GM19467 (cell line): Measurements from ENCODE around the gene LRRC10B.

Experiments used
- ATAC-seq: cut with Tn5 transposase; IDR thresholded peaks from one replicate; pipeline ENCODE4 v1.9.1; 2021; ENCODE audit warnings: mild to moderate bottlenecking, moderate library complexity; ENCODE audit not compliant: unreplicated experiment

LRRC10B gene

DNA sequence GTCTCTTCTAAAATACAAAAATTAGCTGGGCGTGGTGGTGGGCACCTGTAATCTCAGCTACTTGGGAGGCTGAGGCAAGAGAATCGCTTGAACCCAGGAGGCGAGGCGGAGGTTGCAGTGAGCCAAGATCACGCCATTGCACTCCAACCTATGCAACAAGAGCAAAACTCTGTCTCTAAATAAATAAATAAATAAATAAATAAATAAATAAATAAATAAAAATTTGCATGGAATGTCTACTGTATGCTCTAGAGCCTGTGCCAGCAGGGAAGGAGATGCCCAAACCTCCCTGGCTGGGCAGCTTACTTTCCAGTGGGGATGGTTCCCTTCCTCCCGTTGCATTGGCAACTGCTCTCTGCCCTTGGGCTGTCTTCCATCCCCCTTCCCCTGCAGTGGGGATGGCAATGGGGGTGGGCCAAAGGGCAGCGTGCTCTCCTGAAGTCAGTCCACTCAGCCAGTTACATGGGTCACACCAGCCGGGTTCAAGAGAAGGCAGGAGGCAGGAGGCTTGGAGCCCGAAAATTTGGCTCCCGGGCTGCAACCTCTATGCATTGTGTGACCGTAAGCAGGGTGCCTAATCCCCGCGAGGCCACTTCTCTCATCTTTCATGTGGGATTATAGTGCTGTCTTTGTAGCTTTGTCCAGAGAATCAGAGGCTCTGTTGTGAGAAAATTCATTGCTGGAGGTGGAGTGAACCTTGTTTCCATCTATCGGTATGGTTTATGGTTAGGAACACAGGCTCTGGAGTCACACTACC is 1.4 kb upstream of the LRRC10B start:
- ATAC-seq, result no peak

DNA sequence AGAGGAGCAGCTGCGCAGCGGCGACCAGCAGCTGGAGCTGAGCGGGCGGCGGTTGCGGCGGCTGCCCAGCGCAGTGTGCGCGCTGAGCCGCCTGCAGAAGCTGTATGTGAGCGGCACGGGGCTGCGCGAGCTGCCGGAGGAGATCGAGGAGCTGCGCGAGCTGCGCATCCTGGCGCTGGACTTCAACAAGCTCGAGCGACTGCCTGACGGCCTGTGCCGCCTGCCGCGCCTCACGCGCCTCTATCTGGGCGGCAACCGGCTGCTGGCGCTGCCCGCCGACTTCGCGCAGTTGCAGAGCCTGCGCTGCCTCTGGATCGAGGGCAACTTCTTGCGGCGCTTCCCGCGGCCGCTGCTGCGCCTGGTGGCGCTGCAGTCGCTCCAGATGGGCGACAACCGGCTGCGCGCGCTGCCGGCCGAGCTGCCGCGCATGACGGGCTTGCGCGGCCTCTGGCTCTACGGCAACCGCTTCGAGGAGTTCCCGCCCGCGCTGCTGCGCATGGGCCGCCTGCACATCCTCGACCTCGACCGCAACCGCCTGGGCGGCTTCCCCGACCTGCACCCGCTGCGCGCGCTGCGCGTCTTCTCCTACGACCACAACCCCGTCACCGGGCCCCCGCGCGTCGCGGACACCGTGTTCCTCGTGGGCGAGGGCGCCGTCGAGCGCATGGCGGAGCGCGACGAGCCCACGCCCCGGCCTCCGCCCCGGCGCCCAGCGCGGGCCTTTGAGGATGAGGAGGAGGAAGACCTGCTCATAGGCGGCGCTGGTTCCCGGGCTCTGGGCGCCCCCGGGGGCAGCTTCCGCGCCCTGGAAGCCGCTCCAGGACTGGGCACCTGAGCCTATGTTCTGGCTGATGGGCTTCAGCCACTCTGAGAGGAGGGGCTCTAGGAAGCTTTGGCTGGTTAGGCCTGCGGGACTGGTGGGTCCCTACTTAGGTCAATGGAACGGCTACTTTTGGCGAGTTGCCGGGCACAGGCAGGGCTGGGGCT is 787 bp downstream of the LRRC10B start:
- peak; percentile 80 for ATAC-seq

DNA sequence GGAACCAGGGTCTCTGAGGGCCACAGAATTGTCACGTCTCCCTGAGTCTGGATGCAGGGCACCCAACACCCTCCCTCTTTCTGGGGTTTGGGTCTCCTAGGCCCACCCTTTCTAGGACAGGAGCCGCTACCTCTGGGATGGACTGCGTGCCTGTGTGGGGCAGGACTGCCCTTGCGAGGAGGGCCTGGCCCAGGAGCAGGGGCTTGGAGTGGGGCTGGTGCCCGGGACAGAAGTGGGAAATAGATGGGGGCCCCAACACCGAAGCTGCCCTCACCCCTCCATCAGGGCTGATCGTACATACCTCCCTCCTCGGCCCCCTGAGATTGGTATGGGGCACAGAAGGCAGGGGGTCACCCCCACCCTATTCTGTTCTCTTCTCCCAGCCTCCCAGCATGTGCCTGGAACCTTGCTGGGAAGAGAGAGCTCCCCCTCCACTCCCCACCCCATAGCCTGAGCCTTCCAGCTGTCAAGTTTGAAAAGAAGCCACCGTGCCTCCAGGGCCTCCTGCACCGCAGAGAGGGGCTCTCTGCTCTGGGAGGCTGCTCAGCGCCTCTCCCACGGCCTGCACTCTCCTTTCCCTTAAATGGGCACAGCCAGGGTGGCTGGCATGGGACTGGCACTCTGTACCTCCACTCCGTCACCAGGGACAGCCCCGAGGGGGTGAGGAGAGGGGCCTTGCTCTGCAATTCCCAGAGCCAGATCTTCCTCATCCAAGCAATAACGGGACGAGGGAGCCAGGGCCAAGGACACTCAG is 1.8 kb downstream of the LRRC10B start:
- no peak for ATAC-seq

DNA sequence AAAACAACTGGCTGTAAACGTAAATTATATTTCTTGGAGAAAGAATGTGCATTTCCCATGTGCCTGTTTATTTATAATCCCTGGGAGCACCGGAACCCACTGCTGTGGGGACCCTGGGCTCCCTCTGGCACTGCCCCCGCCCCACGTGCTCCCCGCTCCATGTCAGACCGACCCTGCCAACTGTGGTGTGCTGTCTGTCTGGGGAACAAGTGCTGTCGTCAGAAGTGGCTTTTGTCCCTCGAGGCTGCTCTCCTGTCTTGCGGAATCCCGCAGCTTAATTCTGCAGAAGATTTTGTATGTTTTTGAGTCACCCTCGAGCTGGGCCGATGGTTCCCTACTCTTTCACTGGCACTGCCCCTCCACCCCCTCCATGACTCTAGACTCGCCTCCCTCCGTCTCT is 2.4 kb downstream of the LRRC10B start:
- ATAC-seq, result no peak

DNA sequence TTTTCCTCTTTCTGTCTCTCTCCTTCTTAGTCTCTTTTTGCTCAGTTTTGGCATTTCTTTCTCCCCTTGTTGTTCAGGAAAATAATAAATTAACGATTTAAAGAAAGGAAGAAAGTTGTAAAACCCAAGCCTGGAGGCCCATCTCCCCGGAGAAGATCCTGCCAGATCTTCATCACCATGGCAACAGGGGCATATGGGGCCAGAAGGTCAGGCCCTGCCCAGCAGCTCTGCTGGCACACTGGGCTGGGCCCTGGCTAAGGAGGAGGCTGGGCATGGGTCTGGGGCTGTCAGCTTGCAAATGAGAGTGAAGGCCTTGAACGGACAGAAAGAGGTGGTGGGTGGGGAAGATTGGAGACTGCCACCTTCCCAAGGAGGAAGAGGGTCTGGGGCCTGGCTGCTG is 2.8 kb downstream of the LRRC10B start:
- no peak for ATAC-seq

DNA sequence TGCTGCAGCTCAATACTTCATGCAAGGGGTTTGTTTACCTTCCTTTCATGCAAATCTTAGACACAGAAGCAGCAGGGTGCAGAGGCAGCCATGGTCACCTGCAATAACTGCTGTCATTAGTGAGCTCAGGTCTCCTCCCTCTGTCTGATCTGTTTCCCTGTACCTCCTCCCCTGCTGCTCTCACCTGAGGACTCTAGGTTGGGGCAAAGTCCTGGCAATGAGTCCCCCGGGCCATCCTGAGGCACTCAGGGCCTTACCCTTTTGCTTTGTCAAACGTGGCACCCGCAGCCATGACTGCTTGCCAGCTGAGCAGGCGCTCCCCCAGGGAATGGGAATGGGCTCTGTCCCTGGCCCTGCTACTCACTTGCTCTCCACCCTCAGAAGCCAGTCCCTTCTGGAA is 3.9 kb downstream of the LRRC10B start:
- ATAC-seq, result no peak

DNA sequence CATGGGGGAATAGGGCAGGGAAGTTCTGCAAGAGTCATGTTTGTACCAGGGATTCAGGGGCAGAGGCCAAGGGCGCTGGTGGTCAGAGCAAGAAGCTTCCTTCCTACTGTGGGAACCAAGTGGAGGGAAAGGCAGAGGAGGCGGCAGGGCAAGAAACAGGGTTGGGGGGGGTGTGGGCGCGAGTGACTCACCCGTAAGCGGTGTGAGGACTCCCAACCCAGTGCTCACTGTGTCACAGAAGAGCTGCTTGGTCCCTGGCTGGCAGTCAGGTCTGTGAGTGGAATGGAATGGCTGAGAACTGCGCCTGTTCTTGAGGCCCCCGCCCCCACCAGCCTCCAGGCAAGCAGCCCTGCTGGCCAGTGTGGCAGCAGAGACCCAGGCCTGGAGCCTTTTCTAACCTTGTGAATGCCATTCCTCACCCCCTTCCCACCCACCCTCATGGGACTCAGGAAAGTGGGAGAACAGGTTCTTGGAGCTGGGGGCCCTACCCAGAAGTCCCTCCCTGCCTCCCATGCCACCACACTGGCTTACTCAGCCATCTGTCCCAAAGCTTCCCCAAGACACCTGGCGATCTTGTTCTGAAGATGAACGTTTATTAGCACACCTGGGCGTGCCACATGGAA is 4.7 kb downstream of the LRRC10B start:
- no peak for ATAC-seq

DNA sequence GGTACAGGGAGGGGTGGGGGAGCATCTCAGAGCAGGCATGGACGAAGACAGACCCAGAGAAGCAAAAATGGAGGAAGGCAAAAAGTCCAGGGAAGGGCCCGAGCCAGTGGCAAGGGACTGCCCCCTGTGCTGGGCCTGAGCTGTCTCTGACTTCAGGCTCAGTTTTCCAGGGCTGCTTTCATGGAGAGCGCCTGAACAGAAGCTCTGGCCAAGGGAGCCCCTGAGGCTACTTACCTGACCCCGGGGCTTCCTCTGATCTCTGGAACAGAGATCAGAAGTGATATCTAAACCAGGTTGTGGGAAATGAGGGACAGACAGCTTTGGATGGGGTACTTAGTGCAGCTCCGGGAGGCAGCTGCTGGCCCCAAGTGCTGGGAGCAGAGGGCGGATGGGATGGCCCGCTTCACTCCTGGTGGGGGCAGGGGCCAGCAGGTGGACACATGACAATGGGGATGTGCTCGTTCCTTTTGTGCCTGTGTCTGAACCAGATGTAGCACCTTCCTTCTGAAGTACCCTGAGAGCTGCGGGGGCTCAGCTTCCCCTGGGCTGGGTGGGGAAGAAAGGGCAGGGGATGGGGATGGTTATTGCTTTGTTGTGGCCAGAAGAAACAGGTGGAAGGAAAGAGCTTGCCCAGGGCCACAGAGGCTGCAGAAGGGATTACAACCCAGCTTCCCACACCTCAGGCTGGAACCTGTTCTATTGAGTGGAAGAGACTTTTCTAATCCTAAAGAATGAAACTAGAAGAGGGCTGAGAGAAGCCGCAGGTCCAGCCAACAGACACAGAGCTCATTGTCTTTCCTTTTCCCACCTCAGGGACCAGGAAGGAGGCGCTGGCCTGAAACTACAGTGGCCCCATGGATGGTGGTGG is 5.7 kb downstream of the LRRC10B start:
- ATAC-seq, result no peak

DNA sequence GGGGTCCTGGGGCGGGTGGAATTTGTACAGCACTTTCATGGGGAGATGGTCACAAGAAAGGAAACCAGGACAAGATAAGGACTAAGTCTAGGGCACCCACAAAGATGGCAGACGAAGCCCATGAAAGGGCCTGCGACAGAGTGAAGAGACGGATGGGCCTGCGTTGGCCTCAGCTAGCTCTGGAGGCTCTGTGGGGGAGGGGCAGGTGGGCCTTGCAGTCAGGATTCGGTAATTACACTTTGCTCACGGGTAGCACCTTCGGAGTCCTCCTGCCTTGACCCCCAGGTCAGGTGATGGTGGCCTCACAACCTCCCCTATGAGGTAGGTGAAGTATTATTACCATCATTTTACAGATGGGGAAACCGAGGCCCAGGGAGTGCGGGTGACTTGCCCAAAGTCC is 7.1 kb downstream of the LRRC10B start:
- ATAC-seq, result no peak

DNA sequence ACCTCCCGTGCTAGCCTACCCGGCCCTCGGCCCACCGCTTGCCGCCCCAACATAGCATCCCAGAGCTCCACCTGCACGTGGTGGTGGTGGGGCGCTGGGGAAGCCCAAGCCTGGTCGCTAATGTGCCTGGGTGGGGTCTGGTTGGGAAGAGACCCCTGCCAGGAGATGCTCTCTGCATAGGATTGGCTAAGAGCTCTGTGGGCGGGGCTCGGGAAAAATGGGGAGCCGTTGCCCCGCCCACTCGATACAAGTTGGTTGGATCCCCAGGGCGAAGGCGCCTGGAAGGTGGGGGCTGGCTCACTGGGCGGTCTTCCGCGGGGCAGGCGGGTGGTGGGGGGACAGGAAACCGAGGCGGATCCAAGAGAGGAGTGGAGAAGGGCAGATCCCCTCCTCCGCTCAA is 7.6 kb downstream of the LRRC10B start:
- ATAC-seq, result no peak

DNA sequence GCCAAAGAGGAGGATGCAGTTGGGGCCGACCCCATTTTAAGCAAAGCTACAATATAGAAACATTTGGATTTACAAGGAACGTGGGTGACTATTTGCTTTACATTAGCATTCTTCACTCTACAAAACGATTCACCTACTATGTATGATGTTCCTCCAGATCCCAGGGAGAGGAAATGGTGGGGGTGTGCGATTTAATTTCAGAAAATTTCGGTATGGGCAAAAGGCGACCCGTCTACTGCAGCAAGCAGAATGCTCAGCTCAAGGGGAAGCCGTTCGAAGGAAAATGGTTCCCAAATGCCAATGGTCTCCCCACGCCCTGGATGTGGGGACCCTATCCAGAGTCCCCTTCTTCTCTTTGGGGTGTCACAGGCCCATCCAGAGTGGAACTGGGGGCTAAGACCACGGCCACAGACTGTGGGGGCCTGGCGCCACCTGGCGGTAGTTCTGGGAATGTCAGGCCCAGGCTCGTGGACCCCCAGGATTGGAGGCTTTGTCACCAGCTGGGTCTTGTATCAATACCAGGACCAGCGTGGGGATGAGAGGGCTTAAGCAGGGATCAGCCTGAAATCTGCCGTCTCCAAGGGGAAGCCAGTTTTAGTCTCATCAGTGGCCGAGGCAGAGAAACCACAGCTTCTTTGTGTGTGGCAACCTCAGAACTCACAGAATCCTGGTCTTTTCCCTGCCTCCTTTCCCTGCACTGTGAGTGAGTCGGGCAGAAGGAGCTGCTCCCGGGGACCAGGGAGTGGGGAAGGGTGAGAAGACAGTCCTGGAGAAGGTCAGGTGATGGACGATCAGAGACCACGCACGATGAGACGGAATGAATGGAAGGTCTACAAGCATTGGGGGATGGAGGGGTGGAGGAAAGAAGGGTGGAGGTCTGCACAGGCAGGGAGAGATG is 8.4 kb downstream of the LRRC10B start:
- no peak for ATAC-seq

DNA sequence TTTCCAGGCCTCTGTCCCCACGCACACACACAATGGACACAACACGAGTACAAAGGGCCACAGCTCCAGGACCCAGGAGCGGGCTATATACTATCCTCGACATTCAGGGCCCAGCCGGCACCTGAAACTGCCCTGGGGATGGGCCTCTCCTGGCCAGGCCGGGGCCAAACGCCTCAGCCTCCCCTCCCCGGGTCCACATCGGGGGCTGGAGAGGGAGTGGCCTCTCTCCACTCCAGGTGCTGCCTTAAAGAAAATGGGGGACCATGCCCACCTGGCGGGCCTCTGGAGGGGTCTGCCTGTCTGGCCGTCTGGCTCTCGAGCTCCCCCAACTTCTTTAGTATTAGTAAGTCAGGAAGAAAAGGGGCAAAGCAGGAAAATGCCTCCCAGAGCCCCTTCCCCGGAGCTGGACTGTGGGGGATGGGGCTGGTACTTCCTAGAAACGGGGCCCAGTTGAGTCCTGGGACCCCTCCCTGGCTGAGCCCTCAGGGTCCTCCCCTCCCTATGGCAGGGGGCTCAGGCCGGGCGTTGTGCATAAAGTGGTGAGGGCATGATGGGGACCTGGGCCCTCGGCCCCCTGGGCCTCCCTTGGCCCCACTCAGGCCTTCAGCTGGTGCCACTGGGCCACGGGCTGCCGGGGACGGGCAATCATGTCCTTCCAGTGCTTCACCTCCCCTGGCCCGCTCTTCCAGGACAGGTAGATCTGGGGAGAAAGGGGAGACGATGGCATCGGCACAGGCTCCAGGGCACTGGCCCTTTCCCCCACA is 9.7 kb downstream of the LRRC10B start:
- ATAC-seq, result no peak

DNA sequence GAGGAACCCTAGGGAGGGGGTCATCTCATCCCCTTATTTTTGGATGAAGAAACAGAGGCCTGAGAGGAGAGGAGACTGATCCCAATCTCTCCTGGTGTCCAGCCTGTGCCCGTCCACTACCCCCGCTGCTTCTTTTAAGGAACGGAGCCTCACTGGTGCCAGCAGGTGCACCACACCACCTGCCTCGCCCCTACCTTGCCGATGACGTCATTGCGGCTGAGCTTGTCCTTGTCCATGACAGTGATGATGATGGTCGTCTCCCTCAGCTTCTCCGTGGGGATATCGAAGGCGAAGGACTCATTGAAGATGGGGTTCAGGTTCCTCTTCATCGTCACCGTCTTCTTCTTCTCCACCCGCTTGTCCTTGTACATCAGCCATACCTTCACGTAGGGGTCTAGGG is 14.3 kb downstream of the LRRC10B start:
- no peak for ATAC-seq

DNA sequence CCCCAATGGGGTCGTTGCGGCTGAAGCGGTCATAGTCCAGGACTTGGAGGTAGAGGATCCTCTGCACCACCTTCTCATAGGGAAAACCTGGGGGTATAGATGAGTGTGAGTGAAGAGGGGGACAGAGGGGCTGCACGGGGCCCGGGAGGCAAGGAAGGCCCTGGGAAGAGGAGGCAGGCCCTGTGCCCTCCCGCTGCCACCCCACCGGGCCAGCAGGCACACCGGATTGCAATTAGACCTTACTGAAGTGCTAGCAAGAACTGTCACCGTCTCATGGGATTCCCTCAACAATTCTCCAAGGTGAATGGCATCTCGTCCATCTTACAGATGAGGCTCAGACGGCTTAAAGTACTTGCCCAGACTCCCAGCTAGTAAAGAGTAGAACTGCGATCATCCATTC is 15.9 kb downstream of the LRRC10B start:
- no peak for ATAC-seq

DNA sequence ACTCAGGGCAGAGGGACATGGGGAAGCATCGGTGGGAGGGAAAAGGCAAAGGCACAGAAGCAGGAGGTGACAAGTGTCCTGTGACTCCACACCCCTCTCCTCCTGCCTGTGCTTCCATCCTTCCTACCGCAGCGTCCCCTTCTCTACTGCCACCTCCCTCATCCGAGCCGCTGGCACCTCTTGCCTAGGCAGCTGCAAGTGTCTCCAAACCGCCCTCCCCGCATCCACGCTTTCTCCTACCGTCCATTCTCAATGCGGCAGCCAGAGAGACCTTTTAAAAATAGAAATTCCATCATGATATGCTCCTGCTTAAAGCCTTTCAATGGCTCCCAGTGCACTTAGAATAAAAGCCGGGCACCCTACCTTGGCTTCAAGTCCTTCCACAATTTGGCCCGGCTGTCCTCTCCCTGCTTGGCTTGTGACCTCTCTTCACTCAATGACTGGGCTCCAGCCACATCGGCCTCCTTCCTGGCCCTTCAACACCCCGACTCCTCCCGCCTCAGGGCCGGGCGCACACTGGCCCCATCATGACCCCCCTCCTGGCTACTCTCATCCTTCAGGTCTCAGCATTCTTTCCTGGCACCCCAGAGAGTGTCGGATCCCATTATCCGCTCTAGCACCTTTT is 16.5 kb downstream of the LRRC10B start:
- ATAC-seq, result no peak

DNA sequence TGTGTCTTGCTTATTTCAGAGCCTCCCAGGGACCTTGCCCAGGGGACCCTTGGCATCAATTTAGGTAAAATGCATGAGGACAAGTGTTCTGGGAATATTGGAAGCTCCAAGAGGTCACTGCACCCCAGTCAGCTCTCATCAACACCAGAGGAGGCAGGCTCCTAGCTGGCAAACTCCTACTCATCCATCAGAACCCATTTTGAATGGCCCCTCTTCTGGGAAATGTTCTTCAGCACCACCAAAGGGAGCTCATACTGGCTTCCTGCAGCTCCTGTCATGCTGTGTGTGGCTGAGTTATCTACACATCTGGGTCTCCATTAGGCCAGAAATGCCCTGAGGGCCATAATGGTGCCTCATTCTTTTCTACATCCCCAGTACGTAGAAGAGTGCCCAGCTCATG is 17.7 kb downstream of the LRRC10B start:
- no peak for ATAC-seq

DNA sequence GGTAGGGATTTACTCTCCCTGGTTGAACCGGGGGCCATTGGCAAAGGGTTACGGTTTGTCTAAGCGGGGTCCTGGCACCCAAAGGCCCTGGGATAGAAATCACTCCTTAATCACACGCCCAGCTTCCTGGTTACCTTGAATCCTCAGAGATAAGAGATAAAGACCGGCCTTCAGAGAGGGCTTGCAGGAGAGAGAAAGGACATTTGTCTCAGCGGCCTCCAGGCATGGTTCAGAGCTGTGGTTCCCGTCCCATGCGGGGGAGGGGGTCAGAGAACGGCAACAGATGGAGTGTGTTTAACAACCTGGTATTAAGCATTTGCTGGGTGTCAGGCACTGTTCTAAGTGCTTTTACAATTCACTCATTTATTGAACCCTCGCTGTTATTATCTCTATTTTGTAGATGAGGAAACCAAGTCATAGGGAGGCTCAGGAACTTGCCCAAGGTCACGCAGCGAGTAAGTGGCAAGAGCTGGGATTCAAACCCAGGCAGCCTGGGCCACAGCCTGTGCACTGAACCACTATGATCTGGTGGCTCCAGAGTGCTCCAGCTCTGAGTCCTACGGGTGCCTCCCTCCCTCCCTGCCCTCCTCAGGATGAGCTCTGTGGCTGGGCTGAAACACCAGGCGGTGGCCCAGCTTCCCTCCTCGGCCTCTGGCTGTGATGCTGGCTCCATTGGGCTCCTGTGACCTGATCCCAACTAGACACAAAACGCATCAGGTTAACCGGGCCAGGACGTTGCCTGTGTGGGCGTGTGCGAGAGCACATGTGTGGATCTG is 18.6 kb downstream of the LRRC10B start:
- ATAC-seq, result no peak
